Activated CD4-positive, alpha-beta T cell treated with anti-CD3 and anti-CD28 coated beads, Interleukin-2, Interleukin-4, amounts not matched to agents 100 ng/mL and 50 ng/mL, durations not matched to agents 16 hours and 8 hours (primary cell): ENCODE measurements around the gene MED13.
"Not testable (repeated sequence)": the region's sequence is repeated elsewhere in the genome, so short reads cannot be mapped to it uniquely, and the experiment has no call there.

Experiments used
- DNase-seq: peaks from one replicate; pipeline ENCODE4 v3.0.0-alpha.2; 2020; ENCODE audit warnings: low spot score

Gene MED13

GRCh38 chr17:61986898-61987297 is 78.2 kb downstream of the MED13 start:
- DNase-seq: no peak

- no peak for DNase-seq
Observed at GRCh38 chr17:61984821-61985220, 80.3 kb downstream of the MED13 start.

- no peak for DNase-seq
Observed at GRCh38 chr17:61981323-61981722, 83.8 kb downstream of the MED13 start.

GRCh38 chr17:61980535-61980934 is 84.5 kb downstream of the MED13 start:
- DNase-seq: no peak

GRCh38 chr17:61974115-61974514 is 91.0 kb downstream of the MED13 start:
- DNase-seq: no peak

- no peak for DNase-seq
Observed at GRCh38 chr17:61972311-61972710, 92.8 kb downstream of the MED13 start.

- DNase-seq: no peak
Observed at GRCh38 chr17:61970030-61970429, 95.0 kb downstream of the MED13 start.

GRCh38 chr17:61968757-61969156 is 96.3 kb downstream of the MED13 start:
- DNase-seq: no peak

- DNase-seq: no peak
Observed at GRCh38 chr17:61967729-61968128, 97.3 kb downstream of the MED13 start.

GRCh38 chr17:61966191-61966590 is 98.9 kb downstream of the MED13 start:
- no peak for DNase-seq

GRCh38 chr17:61955619-61956018 is 109.5 kb downstream of the MED13 start:
- DNase-seq: no peak

- DNase-seq: no peak
Observed at GRCh38 chr17:61947367-61948078, 117.6 kb downstream of the MED13 start.

GRCh38 chr17:61946359-61946758 is 118.7 kb downstream of the MED13 start:
- no peak for DNase-seq

GRCh38 chr17:61943117-61943516 is 122.0 kb downstream of the MED13 start:
- DNase-seq: no peak

GRCh38 chr17:61942085-61942484 is 123.0 kb downstream of the MED13 start:
- DNase-seq: no peak

GRCh38 chr17:61928101-61928436 is 137.0 kb downstream of the MED13 start:
- DNase-seq: no peak

GRCh38 chr17:61927208-61928100 is 137.6 kb downstream of the MED13 start, which contains the start of gene INTS2:
TSS of gene INTS2 (minus strand) at chr17:61927982. CDS start at chr17:61926644, 1,338 bp downstream.
- DNase-seq: peak; percentile 95

GRCh38 chr17:61926826-61927207 is 138.3 kb downstream of the MED13 start:
- DNase-seq: no peak

- DNase-seq: not testable (repeated sequence)
Observed at GRCh38 chr17:61915162-61915561, 149.9 kb downstream of the MED13 start.

GRCh38 chr17:61908292-61909037 is 156.6 kb downstream of the MED13 start:
- no peak for DNase-seq

GRCh38 chr17:61907361-61907760 is 157.7 kb downstream of the MED13 start:
- no peak for DNase-seq

GRCh38 chr17:61904094-61904710 is 160.9 kb downstream of the MED13 start:
- peak; percentile 47 for DNase-seq
